Natural killer cell (primary cell): Measurements from ENCODE around the gene DMRTC2. TPM values are rescaled to one million over a fixed set of nuclear protein-coding genes. Genes with fewer than 3 reads are reported as not detected.
A peak's percentile ranks its signal among the peaks of the same experiment; 100 is the strongest.

Experiments
- ATAC-seq, 3 donors: fragments of 150-1000 bp in 2 of 3; fragments of 200-7000 bp in 1 of 3; cut with Tn5 transposase; 1 replicate in 1 of 3; 2 replicates in 2 of 3; pipeline ENCODE4 v1.10.0; 2021; ENCODE audit warnings: mild to moderate bottlenecking in 2 of 3, moderate library complexity in 2 of 3
- DNase-seq, 2 donors: peaks; one replicate each; pipeline versions ENCODE4 v3.0.0 to v3.0.0-alpha.2; 2013 to 2021; ENCODE audit warnings: mixed read lengths in 1 of 2
- H3K27ac ChIP-seq: one replicate; pipeline ENCODE4 v1.5.1; 2013; ENCODE audit warnings: mild to moderate bottlenecking, low read length
- H3K27me3 ChIP-seq: one replicate; pipeline ENCODE4 v1.6.1; 2013; ENCODE audit warnings: low read length; ENCODE audit not compliant: control insufficient read depth, insufficient read depth
- H3K36me3 ChIP-seq: one replicate; pipeline ENCODE4 v1.6.1; 2013; ENCODE audit warnings: low read length; ENCODE audit not compliant: control insufficient read depth, insufficient read depth
- H3K4me1 ChIP-seq: one replicate; pipeline ENCODE4 v1.6.1; 2013; ENCODE audit warnings: low read length; ENCODE audit not compliant: control insufficient read depth, insufficient read depth
- H3K4me3 ChIP-seq: one replicate; pipeline ENCODE4 v1.5.1; 2013; ENCODE audit warnings: low read length
- H3K9me3 ChIP-seq: one replicate; pipeline ENCODE4 v1.6.1; 2013; ENCODE audit warnings: low read length; ENCODE audit not compliant: control insufficient read depth, insufficient read depth
- H3K27ac Mint-ChIP-seq, 2 donors: one replicate each; pipeline ENCODE4 v1.8.0; 2022; ENCODE audit warnings: mild to moderate bottlenecking in 2 of 2, mixed read lengths in 2 of 2, moderate library complexity in 1 of 2
- H3K27me3 Mint-ChIP-seq, 2 donors: one replicate each; pipeline ENCODE4 v1.8.0; 2022; ENCODE audit warnings: low read depth in 2 of 2, mixed read lengths in 2 of 2
- H3K36me3 Mint-ChIP-seq: one replicate; pipeline ENCODE4 v1.8.0; 2022; ENCODE audit warnings: mixed read lengths
- H3K4me1 Mint-ChIP-seq, 2 donors: one replicate each; pipeline ENCODE4 v1.8.0; 2022; ENCODE audit warnings: mixed read lengths in 2 of 2
- H3K4me3 Mint-ChIP-seq: one replicate; pipeline ENCODE4 v1.8.0; 2022; ENCODE audit warnings: mild to moderate bottlenecking, moderate library complexity, mixed read lengths
- H3K9me3 Mint-ChIP-seq, 2 donors: one replicate each; pipeline ENCODE4 v1.8.0; 2022; ENCODE audit warnings: mixed read lengths in 2 of 2
- CTCF ChIP-seq: fragments of 200-600 bp; IDR thresholded peaks from one replicate; pipeline ENCODE4 v1.8.0; 2022; ENCODE audit warnings: antibody characterized with exemption
- WGBS: methylation state at CpG from one replicate; pipeline ENCODE4 v1.1.7; 2013; ENCODE audit warnings: missing lambda C conversion rate; ENCODE audit not compliant: insufficient coverage; 5-methylcytosine and 5-hydroxymethylcytosine counted together
- intact Hi-C: fragments of 100-400 bp; cut with micrococcal nuclease; formaldehyde crosslinking; loops from one replicate; pipeline ENCODE4 v1.14.2; 2022
- total RNA-seq, 4 donors: library from RNA; stranded (reverse); fragments of 120-200 nt in 1 of 4; gene quantifications; one replicate each; pipeline versions ENCODE4 v1.2.3 to v1.2.4, GENCODE V29; 2013 to 2022

The DMRTC2 gene
- total RNA-seq = not detected
- not detected for total RNA-seq (2013)

- Mint-ChIP-seq H3K27me3 (peaks cover 0 to 4% of the 10 kb centered on the region in 2 donors), H3K36me3 (no peaks in the 10 kb centered on the region), H3K4me3 (no peak within 1 kb of the TSS), H3K4me1 (no peaks in the 10 kb centered on the region), H3K27ac (no peak within 1 kb of the TSS), H3K9me3 (peaks cover 0 to 3% of the 10 kb centered on the region in 2 donors)
- H3K27ac ChIP-seq = no peak within 1 kb of the TSS
- no peaks in the 10 kb centered on the region for H3K27me3 ChIP-seq
- 98% methylated on average over 3 of the region's 3 CpGs for WGBS
- no peak for DNase-seq
- H3K36me3 ChIP-seq = no peaks in the 10 kb centered on the region
- TF ChIP-seq CTCF = no peak
- H3K9me3 ChIP-seq = no peaks in the 10 kb centered on the region
- H3K4me1 ChIP-seq = no peaks in the 10 kb centered on the region
- ATAC-seq = no peak
- intact Hi-C loops = no loop called here
- no peak within 1 kb of the TSS for H3K4me3 ChIP-seq
Measured at GRCh38 chr19:41845001-41845050, at the start of gene DMRTC2. TSS of gene DMRTC2 (plus strand) at chr19:41845042. CDS start at chr19:41847429, 2,387 bp downstream.

- peaks cover 14% of the 10 kb centered on the region for H3K4me1 ChIP-seq
- H3K9me3 ChIP-seq = no peaks in the 10 kb centered on the region
- no peak within 1 kb of the TSS for H3K4me3 Mint-ChIP-seq
- H3K27ac ChIP-seq = no peak within 1 kb of the TSS
- intact Hi-C loops = no loop called here
- peaks cover 22 to 25% of the 10 kb centered on the region in 2 donors for H3K27me3 Mint-ChIP-seq
- ATAC-seq (no peak), DNase-seq (no peak)
- H3K36me3 Mint-ChIP-seq = no peaks in the 10 kb centered on the region
- H3K27me3 ChIP-seq = peaks cover 2% of the 10 kb centered on the region
- TF ChIP-seq CTCF = no peak
- no peaks in the 10 kb centered on the region for H3K9me3 Mint-ChIP-seq
- H3K4me1 Mint-ChIP-seq = peaks cover 0 to 9% of the 10 kb centered on the region in 2 donors
- peak within 1 kb of the TSS in 1 of 2 donors; percentile 27 for H3K27ac Mint-ChIP-seq
- H3K36me3 ChIP-seq = no peaks in the 10 kb centered on the region
- H3K4me3 ChIP-seq = no peak within 1 kb of the TSS
Measured at GRCh38 chr19:41796362-41796761, 48.5 kb upstream of the DMRTC2 start, which contains the start of gene CEACAM3. TSS of gene CEACAM3 (plus strand) at chr19:41796587. CDS start at chr19:41796678, 91 bp downstream.

- Histone ChIP-seq H3K36me3 (no peaks in the 10 kb centered on the region), H3K4me1 (peaks cover 15% of the 10 kb centered on the region), H3K27me3 (peaks cover 2% of the 10 kb centered on the region), H3K4me3 (no peak overlapping the region), H3K27ac (no peak overlapping the region), H3K9me3 (no peaks in the 10 kb centered on the region)
- no peak for TF ChIP-seq CTCF
- Mint-ChIP-seq H3K4me3 (no peak overlapping the region), H3K27ac (peak overlapping the region in 1 of 2 donors; percentile 27), H3K27me3 (peaks cover 22 to 25% of the 10 kb centered on the region in 2 donors), H3K4me1 (peaks cover 0 to 9% of the 10 kb centered on the region in 2 donors), H3K9me3 (no peaks in the 10 kb centered on the region), H3K36me3 (no peaks in the 10 kb centered on the region)
- WGBS = 82% methylated on average over 1 of the region's 1 CpG
- no peak for DNase-seq
- no peak for ATAC-seq
- intact Hi-C loops = no loop called here
Measured at GRCh38 chr19:41796901-41797300, 47.9 kb upstream of the DMRTC2 start.

- Histone ChIP-seq H3K9me3 (no peaks in the 10 kb centered on the region), H3K36me3 (no peaks in the 10 kb centered on the region), H3K27ac (no peak overlapping the region), H3K4me1 (peaks cover 24% of the 10 kb centered on the region), H3K27me3 (peaks cover 2% of the 10 kb centered on the region), H3K4me3 (no peak overlapping the region)
- no peaks in the 10 kb centered on the region for H3K9me3 Mint-ChIP-seq
- WGBS = 82% methylated on average over 7 of the region's 9 CpGs
- DNase-seq (no peak), ATAC-seq (no peak)
- H3K4me1 Mint-ChIP-seq = peaks cover 0 to 9% of the 10 kb centered on the region in 2 donors
- peaks cover 14 to 18% of the 10 kb centered on the region in 2 donors for H3K27me3 Mint-ChIP-seq
- H3K36me3 Mint-ChIP-seq = no peaks in the 10 kb centered on the region
- no peak for TF ChIP-seq CTCF
- intact Hi-C loops = no loop called here
- no peak overlapping the region for H3K27ac Mint-ChIP-seq
- no peak overlapping the region for H3K4me3 Mint-ChIP-seq
Measured at GRCh38 chr19:41799444-41800000, 45.3 kb upstream of the DMRTC2 start.
